Gastroesophageal sphincter (tissue), 3 donors: ENCODE data around the gene CLEC4F.

ENCODE experiments used
- CTCF ChIP-seq, 4 experiments: fragments of 200-600 bp in 2 of 4; fragments of 450-650 bp in 2 of 4; sonication (generic) in 1 of 4; IDR thresholded peaks; one replicate each; pipeline ENCODE4 v1.5.1; 2017 to 2019; ENCODE audit warnings: antibody characterized with exemption in 4 of 4, mild to moderate bottlenecking in 2 of 4, moderate library complexity in 2 of 4
- POLR2A ChIP-seq, 2 donors: fragments of 450-650 bp; IDR thresholded peaks; one replicate each; pipeline ENCODE4 v1.6.1; 2017; ENCODE audit warnings: antibody characterized with exemption in 2 of 2, mild to moderate bottlenecking in 2 of 2, moderate library complexity in 1 of 2

GRCh38 chr2:70797506-70797905 is 22.9 kb downstream of the CLEC4F start:
- no peak for TF ChIP-seq CTCF (IDR thresholded peaks at IDR 0.05)
- TF ChIP-seq POLR2A (IDR thresholded peaks at IDR 0.05): no peak
